MM.1S (cell line): ENCODE data around the gene OR10K2.

Experiments
- DNase-seq: peaks from one replicate; pipeline ENCODE4 v3.0.0-alpha.2; 2015
- H2AFZ ChIP-seq: fragments of 300-600 bp; sonication (generic); 2 replicates; pipeline ENCODE4 v1.6.0; 2016; ENCODE audit warnings: antibody characterized with exemption, low read length
- H3F3A ChIP-seq: fragments of 300-600 bp; sonication (generic); 2 replicates; pipeline ENCODE4 v1.6.1; 2016; ENCODE audit warnings: mild to moderate bottlenecking, antibody characterized with exemption, low read length, moderate library complexity, mixed read lengths; ENCODE audit not compliant: insufficient read depth
- H3K27ac ChIP-seq: fragments of 300-600 bp; sonication (generic); 2 replicates; pipeline ENCODE4 v1.5.1; 2016; ENCODE audit warnings: mild to moderate bottlenecking, low read length
- H3K27me3 ChIP-seq: fragments of 300-600 bp; sonication (generic); replicated peaks from 2 replicates; pipeline ENCODE4 v1.6.0; 2016; ENCODE audit warnings: low read length; ENCODE audit not compliant: insufficient read depth
- H3K36me3 ChIP-seq: fragments of 300-600 bp; sonication (generic); replicated peaks from 2 replicates; pipeline ENCODE4 v1.6.1; 2016; ENCODE audit warnings: mild to moderate bottlenecking, low read length, mixed read lengths; ENCODE audit not compliant: insufficient read depth
- H3K4me1 ChIP-seq: fragments of 300-600 bp; sonication (generic); 2 replicates; pipeline ENCODE4 v1.6.1; 2016; ENCODE audit warnings: low read length, mixed read lengths
- H3K4me2 ChIP-seq: fragments of 300-600 bp; sonication (generic); 2 replicates; pipeline ENCODE4 v1.6.0; 2016; ENCODE audit warnings: low read depth, low read length
- H3K4me3 ChIP-seq: fragments of 300-600 bp; sonication (generic); 2 replicates; pipeline ENCODE4 v1.5.1; 2016; ENCODE audit warnings: low read length, mixed read lengths
- H3K79me2 ChIP-seq: fragments of 300-600 bp; sonication (generic); 2 replicates; pipeline ENCODE4 v1.6.1; 2016; ENCODE audit warnings: mixed run types, low read length, mixed read lengths
- H3K9ac ChIP-seq: fragments of 300-600 bp; sonication (generic); 2 replicates; pipeline ENCODE4 v1.6.1; 2016; ENCODE audit warnings: low read length, mixed read lengths
- H3K9me2 ChIP-seq: fragments of 300-600 bp; sonication (generic); replicated peaks from 2 replicates; pipeline ENCODE4 v1.6.1; 2016; ENCODE audit warnings: mild to moderate bottlenecking, low read length, mixed read lengths; ENCODE audit not compliant: insufficient read depth
- H3K9me3 ChIP-seq: fragments of 300-600 bp; sonication (generic); replicated peaks from 2 replicates; pipeline ENCODE4 v1.6.1; 2016; ENCODE audit warnings: mild to moderate bottlenecking, low read length, mixed read lengths; ENCODE audit not compliant: insufficient read depth
- H4K20me1 ChIP-seq: fragments of 300-600 bp; sonication (generic); 2 replicates; pipeline ENCODE4 v1.6.1; 2016; ENCODE audit warnings: mild to moderate bottlenecking, low read length, moderate library complexity, mixed read lengths; ENCODE audit not compliant: insufficient read depth
- CTCF ChIP-seq: fragments of 300-600 bp; sonication (generic); IDR thresholded peaks from 2 replicates; pipeline ENCODE4 v1.5.1; 2016; ENCODE audit warnings: antibody characterized with exemption, low read length, mixed read lengths
- EZH2 ChIP-seq: fragments of 300-600 bp; sonication (generic); optimal IDR thresholded peaks from 2 replicates; pipeline ENCODE3; 2017; ENCODE audit warnings: low read depth, mild to moderate bottlenecking, antibody characterized with exemption, low read length, mixed read lengths
- EZH2phosphoT487 ChIP-seq: fragments of 300-600 bp; sonication (generic); IDR thresholded peaks from 2 replicates; pipeline ENCODE4 v1.6.1; 2018; ENCODE audit warnings: antibody characterized with exemption, low read length

Gene OR10K2

GRCh38 chr1:158407092-158407491, 18.9 kb downstream of the OR10K2 start:
- Histone ChIP-seq H3K27ac (no peak overlapping the region), H3K4me1 (no peaks in the 10 kb centered on the region), H3F3A (no peaks in the 10 kb centered on the region), H2AFZ (no peak overlapping the region), H4K20me1 (no peaks in the 10 kb centered on the region), H3K9ac (no peak overlapping the region), H3K4me2 (no peak overlapping the region), H3K36me3 (no peaks in the 10 kb centered on the region), H3K9me3 (no peaks in the 10 kb centered on the region), H3K79me2 (no peaks in the 10 kb centered on the region), H3K27me3 (no peaks in the 10 kb centered on the region), H3K4me3 (no peak overlapping the region), H3K9me2 (no peaks in the 10 kb centered on the region)
- DNase-seq, result no peak
- TF ChIP-seq CTCF (no peak), EZH2 (no peak), EZH2phosphoT487 (no peak)

GRCh38 chr1:158400871-158401270, 25.2 kb downstream of the OR10K2 start:
- H3K27me3 ChIP-seq, result no peaks in the 10 kb centered on the region
- H3K36me3 ChIP-seq, result no peaks in the 10 kb centered on the region
- H3F3A ChIP-seq, result no peaks in the 10 kb centered on the region
- H3K4me2 ChIP-seq, result no peak overlapping the region
- no peak for DNase-seq
- no peak overlapping the region for H3K4me3 ChIP-seq
- no peak overlapping the region for H2AFZ ChIP-seq
- no peaks in the 10 kb centered on the region for H3K79me2 ChIP-seq
- TF ChIP-seq CTCF (no peak), EZH2 (no peak), EZH2phosphoT487 (no peak)
- H3K9ac ChIP-seq, result no peak overlapping the region
- H3K9me3 ChIP-seq, result no peaks in the 10 kb centered on the region
- no peaks in the 10 kb centered on the region for H3K4me1 ChIP-seq
- H3K27ac ChIP-seq, result no peak overlapping the region
- no peaks in the 10 kb centered on the region for H4K20me1 ChIP-seq
- H3K9me2 ChIP-seq, result no peaks in the 10 kb centered on the region

GRCh38 chr1:158398818-158399514, 27.1 kb downstream of the OR10K2 start, which contains the start of gene OR10T2:
Gene OR10T2, minus strand, starts transcription at chr1:158399466. Its CDS starts 0 bp downstream, at chr1:158399466.
- no peaks in the 10 kb centered on the region for H3K9me2 ChIP-seq
- DNase-seq, result no peak
- H3F3A ChIP-seq, result no peaks in the 10 kb centered on the region
- no peak within 1 kb of the TSS for H3K9ac ChIP-seq
- no peaks in the 10 kb centered on the region for H3K36me3 ChIP-seq
- no peak within 1 kb of the TSS for H2AFZ ChIP-seq
- TF ChIP-seq EZH2phosphoT487 (no peak), CTCF (no peak), EZH2 (no peak)
- H3K79me2 ChIP-seq, result no peaks in the 10 kb centered on the region
- H3K27ac ChIP-seq, result no peak within 1 kb of the TSS
- no peaks in the 10 kb centered on the region for H3K4me1 ChIP-seq
- no peaks in the 10 kb centered on the region for H4K20me1 ChIP-seq
- H3K27me3 ChIP-seq, result no peaks in the 10 kb centered on the region
- no peak within 1 kb of the TSS for H3K4me2 ChIP-seq
- no peaks in the 10 kb centered on the region for H3K9me3 ChIP-seq
- no peak within 1 kb of the TSS for H3K4me3 ChIP-seq
